K562 (cell line): ENCODE data around the gene USP32. TPM values are rescaled to one million over a fixed set of nuclear protein-coding genes. Genes with fewer than 3 reads are reported as not detected.

Source experiments
- BCOR ChIP-seq: fragments of 450-650 bp; IDR thresholded peaks from 2 replicates; pipeline ENCODE4 v1.6.1; 2016
- BRD9 ChIP-seq: fragments of 450-650 bp; IDR thresholded peaks from 2 replicates; pipeline ENCODE4 v1.6.1; 2018; ENCODE audit warnings: low read depth; ENCODE audit not compliant: partially characterized antibody
- CBFB ChIP-seq: sonication (generic); formaldehyde crosslinking; IDR thresholded peaks from 2 replicates; pipeline ENCODE4 v1.4.0; 2020; ENCODE audit warnings: mild to moderate bottlenecking, missing genetic modification reagents
- ELF2 ChIP-seq: fragments of 250-450 bp; sonication (Bioruptor Pico); IDR thresholded peaks from 2 replicates; pipeline ENCODE4 v1.5.0; 2021; ENCODE audit warnings: mild to moderate bottlenecking
- ETV1 ChIP-seq: fragments of 450-650 bp; conservative IDR thresholded peaks from 2 replicates; pipeline ENCODE4 v1.6.1; 2016; ENCODE audit warnings: missing genetic modification characterization, control low read depth, low read depth, missing compliant biosample characterization
- GATAD2A ChIP-seq: fragments of 450-650 bp; IDR thresholded peaks from 2 replicates; pipeline ENCODE4 v1.6.1; 2017
- MYNN ChIP-seq, 2 experiments: sonication (generic); formaldehyde crosslinking in 1 of 2; IDR thresholded peaks; 2 replicates each; pipeline versions ENCODE4 v1.5.0 to v1.6.1; 2016 to 2020; ENCODE audit warnings: antibody characterized with exemption in 1 of 2, missing genetic modification reagents in 1 of 2
- PHB2 ChIP-seq: fragments of 450-650 bp; IDR thresholded peaks from 2 replicates; pipeline ENCODE4 v1.6.1; 2017; ENCODE audit warnings: low read depth
- PYGO2 ChIP-seq: fragments of 450-650 bp; IDR thresholded peaks from 2 replicates; pipeline ENCODE4 v1.6.1; 2016; ENCODE audit warnings: mild to moderate bottlenecking, missing genetic modification characterization, moderate library complexity, missing compliant biosample characterization
- RBM14 ChIP-seq: fragments of 200-400 bp; formaldehyde crosslinking; IDR thresholded peaks from 2 replicates; pipeline ENCODE4 v1.6.1; 2018; ENCODE audit warnings: low read depth, mild to moderate bottlenecking, low read length, moderate library complexity, borderline replicate concordance; ENCODE audit not compliant: insufficient read depth
- SOX6 ChIP-seq: fragments of 450-650 bp; IDR thresholded peaks from 2 replicates; pipeline ENCODE4 v1.6.1; 2014; ENCODE audit warnings: mild to moderate bottlenecking
- USF2 ChIP-seq: sonication (generic); formaldehyde crosslinking; IDR thresholded peaks from 2 replicates; pipeline ENCODE4 v1.5.0; 2020; ENCODE audit warnings: missing genetic modification reagents
- ZNF318 ChIP-seq, 2 experiments: fragments of 450-650 bp; IDR thresholded peaks; 2 replicates each; pipeline ENCODE4 v1.6.1; 2016; ENCODE audit warnings: mild to moderate bottlenecking in 2 of 2, borderline replicate concordance in 1 of 2, low read depth in 1 of 2, moderate library complexity in 1 of 2
- polyA plus RNA-seq, 8 experiments: library from polyadenylated mRNA; depleted of rRNA in 4 of 8; stranded (reverse) in 5 of 8; unstranded in 3 of 8; fragments of >200 nt; fragmentation: Nextera tagmentation in 2 of 8; fragmentation: Illumina TruSeq in 1 of 8; extraction: Ambion mirVana in 2 of 8; extraction: Trizol in 1 of 8; gene quantifications; 2 replicates each; pipeline versions ENCODE4 v1.2.1 to v1.2.3, GENCODE V29; 2011 to 2014; ENCODE audit warnings: inconsistent platforms in 1 of 8, missing spikeins in 1 of 8
- total RNA-seq, 7 experiments: library from RNA; depleted of rRNA in 6 of 7; stranded (reverse); fragments of >200 nt in 6 of 7; fragmentation: Illumina TruSeq in 2 of 7; extraction: Trizol in 2 of 7; gene quantifications; 2 replicates each; pipeline versions ENCODE4 v1.2.1 to v1.2.3, GENCODE V29; 2011 to 2021; ENCODE audit warnings: low replicate concordance in 1 of 7
- TF ChIP-seq, protein P1 (sequence below), 2 experiments: fragments of 450-650 bp; conservative IDR thresholded peaks; 2 replicates each; pipeline ENCODE4 v1.6.1; 2017; ENCODE audit warnings: mild to moderate bottlenecking in 2 of 2, moderate library complexity in 2 of 2
- TF ChIP-seq, protein P2 (sequence below): fragments of 250-450 bp; sonication (Bioruptor Pico); IDR thresholded peaks from 2 replicates; pipeline ENCODE4 v1.4.0; 2020; ENCODE audit warnings: mild to moderate bottlenecking

The USP32 gene
- total and polyA plus RNA-seq, 9 of the 15 experiments (the other 6 are each of a cell fraction or from before 2014, with no cell fraction given) = 18.0 to 69.3 (median 47.1) TPM

- peak in 1 of 2 experiments; percentile 13; a peak in 1 of 4 replicates for TF ChIP-seq ZNF318 (IDR thresholded peaks at IDR 0.05; ENCODE audit: borderline replicate concordance in 1 of 2, low read depth in 1 of 2)
- TF ChIP-seq, protein P1, sequence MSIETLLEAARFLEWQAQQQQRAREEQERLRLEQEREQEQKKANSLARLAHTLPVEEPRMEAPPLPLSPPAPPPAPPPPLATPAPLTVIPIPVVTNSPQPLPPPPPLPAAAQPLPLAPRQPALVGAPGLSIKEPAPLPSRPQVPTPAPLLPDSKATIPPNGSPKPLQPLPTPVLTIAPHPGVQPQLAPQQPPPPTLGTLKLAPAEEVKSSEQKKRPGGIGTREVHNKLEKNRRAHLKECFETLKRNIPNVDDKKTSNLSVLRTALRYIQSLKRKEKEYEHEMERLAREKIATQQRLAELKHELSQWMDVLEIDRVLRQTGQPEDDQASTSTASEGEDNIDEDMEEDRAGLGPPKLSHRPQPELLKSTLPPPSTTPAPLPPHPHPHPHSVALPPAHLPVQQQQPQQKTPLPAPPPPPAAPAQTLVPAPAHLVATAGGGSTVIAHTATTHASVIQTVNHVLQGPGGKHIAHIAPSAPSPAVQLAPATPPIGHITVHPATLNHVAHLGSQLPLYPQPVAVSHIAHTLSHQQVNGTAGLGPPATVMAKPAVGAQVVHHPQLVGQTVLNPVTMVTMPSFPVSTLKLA (conservative IDR thresholded peaks at IDR 0.05) = peak; percentile 95 to 98
- TF ChIP-seq GATAD2A = no peak
- peak; percentile 85 for TF ChIP-seq CBFB (CRISPR knock-in tag)
- TF ChIP-seq USF2 (CRISPR knock-in tag) = peak; percentile 82
- TF ChIP-seq MYNN (IDR thresholded peaks at IDR 0.05) = peak; percentile 72; the same call in 1 of the 2 replicates
- no peak for TF ChIP-seq MYNN (CRISPR knock-in tag; IDR thresholded peaks at IDR 0.05)
- TF ChIP-seq, protein P2, sequence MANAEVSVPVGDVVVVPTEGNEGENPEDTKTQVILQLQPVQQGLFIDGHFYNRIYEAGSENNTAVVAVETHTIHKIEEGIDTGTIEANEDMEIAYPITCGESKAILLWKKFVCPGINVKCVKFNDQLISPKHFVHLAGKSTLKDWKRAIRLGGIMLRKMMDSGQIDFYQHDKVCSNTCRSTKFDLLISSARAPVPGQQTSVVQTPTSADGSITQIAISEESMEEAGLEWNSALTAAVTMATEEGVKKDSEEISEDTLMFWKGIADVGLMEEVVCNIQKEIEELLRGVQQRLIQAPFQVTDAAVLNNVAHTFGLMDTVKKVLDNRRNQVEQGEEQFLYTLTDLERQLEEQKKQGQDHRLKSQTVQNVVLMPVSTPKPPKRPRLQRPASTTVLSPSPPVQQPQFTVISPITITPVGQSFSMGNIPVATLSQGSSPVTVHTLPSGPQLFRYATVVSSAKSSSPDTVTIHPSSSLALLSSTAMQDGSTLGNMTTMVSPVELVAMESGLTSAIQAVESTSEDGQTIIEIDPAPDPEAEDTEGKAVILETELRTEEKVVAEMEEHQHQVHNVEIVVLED (CRISPR knock-in tag) = peak; percentile 96
- TF ChIP-seq BRD9 = peak; percentile 83
- TF ChIP-seq BCOR = no peak; the same call in 1 of the 2 replicates
- TF ChIP-seq SOX6 = peak; percentile 84
- peak; percentile 97 for TF ChIP-seq ETV1 (tag)
- no peak for TF ChIP-seq PYGO2 (tag)
- TF ChIP-seq RBM14 = no peak
- no peak for TF ChIP-seq PHB2
- peak; percentile 78 for TF ChIP-seq ELF2 (CRISPR knock-in tag)
Observed at GRCh38 chr17:60392042-60392844, at the start of gene USP32 (continued).
